GM18909 (cell line): ENCODE results near the gene MPL.
A peak's percentile ranks its signal among the peaks of the same experiment; 100 is the strongest.

Source experiments
- ATAC-seq: cut with Tn5 transposase; IDR thresholded peaks from one replicate; pipeline ENCODE4 v1.9.1; 2021; ENCODE audit warnings: mild to moderate bottlenecking; ENCODE audit not compliant: unreplicated experiment, poor library complexity

Gene MPL

GRCh38 chr1:43351421-43352350, 14.1 kb downstream of the MPL start:
- ATAC-seq, result no peak

GRCh38 chr1:43352351-43352705, 14.7 kb downstream of the MPL start:
- no peak for ATAC-seq

DNA sequence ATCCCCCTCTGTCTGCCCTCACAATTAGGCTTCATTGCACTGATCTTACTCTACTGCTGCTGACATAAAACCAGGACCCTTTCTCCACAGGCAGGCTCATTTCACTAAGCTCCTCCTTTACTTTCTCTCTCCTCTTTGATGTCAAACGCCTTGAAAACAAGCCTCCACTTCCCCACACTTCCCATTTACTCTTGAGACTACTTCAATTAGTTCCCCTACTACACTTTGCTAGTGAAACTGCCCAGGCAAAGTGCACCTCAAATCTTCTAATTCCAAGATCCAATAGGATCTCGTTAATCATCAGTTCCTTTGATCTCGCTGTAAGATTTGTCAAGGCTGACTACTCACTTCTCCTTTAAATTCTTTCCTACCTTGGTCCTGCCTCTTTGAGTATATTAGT, 15.3 kb downstream of the MPL start:
- ATAC-seq, result no peak

DNA sequence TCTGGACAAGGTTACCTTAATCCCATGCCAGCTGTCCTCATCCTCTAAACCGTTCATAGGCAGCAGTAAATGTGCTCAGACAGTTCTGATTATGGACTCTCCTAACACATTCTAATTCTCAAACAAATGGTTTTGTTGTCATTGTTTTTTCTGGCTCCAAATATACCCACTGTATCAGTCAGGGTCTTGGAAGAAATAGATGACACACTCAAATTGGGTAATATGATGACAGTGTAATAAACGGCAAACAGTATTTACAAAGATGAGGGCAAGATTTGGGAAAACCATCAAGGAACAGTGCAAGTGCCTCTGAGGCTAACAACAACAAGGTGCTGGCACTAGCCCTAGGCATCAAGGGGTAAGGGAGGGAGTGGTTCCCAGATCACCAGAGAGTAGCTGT, 16.9 kb downstream of the MPL start:
- no peak for ATAC-seq

DNA sequence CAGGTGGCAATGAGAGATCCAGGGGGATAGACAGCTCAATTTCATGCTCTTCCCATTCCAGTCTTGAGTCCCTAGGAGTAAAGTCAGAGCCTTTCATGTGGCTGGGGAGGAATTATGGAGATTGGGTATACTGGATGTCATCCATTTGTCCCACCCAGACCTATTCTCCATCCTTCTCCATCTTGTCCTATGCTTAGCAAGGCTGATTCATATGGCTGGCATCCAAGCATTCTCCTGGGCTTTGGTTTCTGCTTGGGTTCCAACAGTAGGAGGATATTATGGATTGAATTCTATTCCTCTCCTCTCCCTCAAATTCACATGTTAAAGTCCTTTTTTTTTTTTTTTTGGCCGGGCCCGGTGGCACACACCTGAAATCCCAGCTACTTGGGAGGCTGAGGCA, 17.3 kb downstream of the MPL start:
- ATAC-seq, result no peak

GRCh38 chr1:43357251-43357650, 19.6 kb downstream of the MPL start:
- no peak for ATAC-seq

- peak; percentile 13 for ATAC-seq
Observed at GRCh38 chr1:43358121-43358745, 20.6 kb downstream of the MPL start.

GRCh38 chr1:43358746-43359693, 21.4 kb downstream of the MPL start, which contains the start of gene CDC20:
Gene CDC20 (plus strand): TSS chr1:43358981. CDS start chr1:43359216, 235 bp downstream.
- peak; percentile 95 for ATAC-seq

- ATAC-seq, result no peak
Observed at GRCh38 chr1:43359696-43360095, 22.1 kb downstream of the MPL start.

DNA sequence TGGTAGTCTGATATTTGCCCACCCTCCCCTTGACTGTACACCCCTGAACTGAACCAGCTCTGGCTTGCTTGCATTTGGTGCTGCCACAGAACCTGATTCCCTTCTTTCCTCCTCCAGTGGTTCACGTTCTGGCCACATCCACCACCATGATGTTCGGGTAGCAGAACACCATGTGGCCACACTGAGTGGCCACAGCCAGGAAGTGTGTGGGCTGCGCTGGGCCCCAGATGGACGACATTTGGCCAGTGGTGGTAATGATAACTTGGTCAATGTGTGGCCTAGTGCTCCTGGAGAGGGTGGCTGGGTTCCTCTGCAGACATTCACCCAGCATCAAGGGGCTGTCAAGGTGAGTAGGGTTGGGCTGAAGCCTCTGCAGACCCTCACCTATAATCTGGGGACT, 23.0 kb downstream of the MPL start:
- ATAC-seq, result no peak

DNA sequence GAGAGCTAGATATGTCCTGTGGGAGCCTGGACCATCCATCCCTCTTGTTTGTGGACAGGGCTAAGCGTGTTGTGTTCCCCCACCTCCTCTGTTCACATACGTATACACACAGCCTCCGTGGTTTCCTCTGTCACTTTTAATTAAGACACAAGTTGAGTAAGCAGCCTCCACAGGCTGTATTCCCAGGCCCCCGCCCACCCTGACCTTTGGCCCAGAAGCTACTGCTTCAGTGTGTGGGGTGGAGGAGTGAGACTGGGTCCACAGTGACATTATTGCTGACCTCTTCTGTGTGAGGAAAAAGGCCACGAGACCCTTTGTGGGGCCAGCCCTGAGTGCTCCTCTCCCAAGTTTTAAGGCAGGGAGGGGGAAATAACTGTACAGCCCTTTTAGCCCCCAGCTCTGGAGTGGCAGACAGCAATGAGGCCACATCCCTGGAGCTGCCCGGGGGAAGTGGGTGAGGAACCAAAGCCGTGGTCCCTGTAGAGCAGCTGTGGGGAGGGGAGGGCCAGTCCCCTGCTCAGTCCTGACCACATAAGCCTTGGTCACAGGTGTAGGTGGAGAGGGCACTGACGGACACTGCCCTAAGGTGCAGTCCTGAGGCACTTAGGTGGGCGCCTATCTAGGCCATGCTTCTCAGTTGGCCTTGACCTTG, 25.8 kb downstream of the MPL start:
- ATAC-seq, result no peak

DNA sequence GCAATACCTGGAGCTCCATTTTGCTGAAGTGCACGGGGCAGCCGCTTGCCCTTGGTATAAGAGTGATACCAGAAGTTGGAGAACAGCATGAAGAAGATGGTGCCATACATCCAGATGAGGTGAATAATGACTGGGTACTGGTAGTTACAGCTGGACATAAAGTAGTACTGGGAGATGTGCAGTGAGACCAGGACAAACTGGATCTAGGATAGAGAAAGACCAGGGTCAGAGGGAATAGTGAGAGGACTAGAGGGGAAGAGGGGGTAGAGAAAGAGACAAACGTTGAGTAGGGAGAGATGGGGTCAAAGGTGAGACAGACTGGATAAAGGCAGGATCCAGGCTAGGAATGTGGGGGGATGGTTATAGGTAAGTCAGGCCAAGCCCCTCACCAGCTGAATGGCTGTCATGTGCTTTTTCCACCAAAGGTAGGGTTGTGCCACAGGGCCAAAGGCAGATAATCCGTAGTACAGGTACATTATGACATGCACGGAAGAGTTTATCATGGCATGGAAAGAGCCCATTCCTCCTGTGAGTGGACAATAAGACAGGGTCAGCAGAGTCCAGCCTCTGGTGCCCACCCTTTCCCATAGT, 26.4 kb downstream of the MPL start:
- no peak for ATAC-seq

- no peak for ATAC-seq
Observed at GRCh38 chr1:43365678-43366077, 28.1 kb downstream of the MPL start.

DNA sequence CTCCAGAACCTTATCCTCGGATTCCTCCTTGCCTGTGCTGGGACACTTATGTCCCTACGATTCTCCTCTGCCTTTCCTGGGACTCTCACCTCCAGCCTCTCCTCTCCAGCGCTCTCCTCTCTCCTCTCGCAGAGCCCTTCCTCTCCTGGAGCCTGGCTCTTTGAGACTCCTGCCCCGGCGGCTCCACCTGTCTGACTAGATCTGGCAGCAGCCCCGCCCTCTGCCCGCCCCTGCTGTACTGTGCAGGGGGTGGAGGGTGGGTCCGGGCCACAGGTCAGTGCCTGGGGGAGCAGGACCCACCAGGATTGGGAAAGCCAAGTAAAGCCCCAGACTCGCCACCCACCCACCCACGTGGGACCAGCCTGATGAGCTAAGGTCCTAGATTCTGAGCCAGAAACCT, 28.6 kb downstream of the MPL start:
- no peak for ATAC-seq

DNA sequence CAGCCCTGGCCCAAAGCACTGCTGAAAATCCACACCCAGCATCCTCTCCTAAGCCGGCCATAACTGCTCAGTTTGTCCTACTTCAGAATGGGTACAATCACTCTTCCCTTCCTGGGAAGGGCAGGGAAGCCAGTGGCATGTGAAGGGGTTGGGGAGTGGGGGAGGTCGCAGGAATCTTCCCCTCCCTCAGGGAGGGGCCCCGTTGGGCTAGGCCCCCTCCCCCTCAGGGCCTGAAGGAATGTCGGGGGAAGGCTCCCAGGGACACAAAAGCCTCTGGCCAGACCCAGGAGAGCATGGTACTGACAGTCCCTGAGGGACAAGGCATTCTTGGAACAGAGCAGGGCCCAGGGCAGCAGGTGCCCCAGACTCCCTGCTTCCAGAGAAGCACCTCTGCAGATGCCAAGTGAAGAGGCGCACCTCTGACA, 29.0 kb downstream of the MPL start:
- no peak for ATAC-seq

DNA sequence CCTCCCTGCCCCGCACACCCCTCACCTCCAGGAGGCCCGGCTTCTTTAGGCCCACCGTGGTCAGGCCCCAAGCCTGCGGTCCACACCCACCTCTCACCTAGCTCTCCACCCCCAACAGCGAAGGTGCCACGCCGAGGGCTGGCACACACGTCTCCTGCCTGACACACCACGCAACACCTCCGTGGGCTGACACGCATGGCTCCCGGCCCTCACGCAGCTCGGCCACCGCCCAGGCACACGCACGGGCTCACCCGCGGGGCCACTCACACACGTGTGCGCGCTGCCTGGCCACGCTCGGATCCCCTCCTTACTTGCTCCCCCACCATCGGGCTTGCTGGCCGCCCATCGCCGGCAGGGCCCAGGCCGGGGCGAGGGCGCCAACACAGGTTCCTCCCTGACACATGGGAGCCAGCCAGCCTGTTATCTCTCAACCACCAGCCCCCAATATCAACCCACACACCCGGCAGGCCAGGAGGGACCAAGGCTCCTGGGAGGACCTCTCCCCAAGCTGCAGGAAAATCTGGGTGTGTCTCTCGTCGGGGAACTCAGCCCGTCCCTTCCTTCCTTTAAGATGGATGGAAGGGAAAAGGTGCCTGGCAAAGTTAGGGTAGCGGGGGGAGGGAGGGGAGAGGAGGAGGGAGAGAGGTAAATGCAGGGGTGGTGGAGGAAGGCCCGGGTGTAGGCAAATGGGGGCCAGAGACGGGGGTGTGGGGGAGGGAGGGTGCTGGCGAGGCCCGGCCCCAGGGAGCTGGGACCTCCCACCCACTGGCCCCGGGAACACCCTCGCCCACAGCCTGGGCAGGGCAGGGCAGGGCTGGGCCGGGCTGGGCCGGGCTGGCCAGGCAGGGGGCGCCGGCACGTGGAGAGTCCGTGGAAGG, 29.6 kb downstream of the MPL start:
- peak; percentile 44 for ATAC-seq

DNA sequence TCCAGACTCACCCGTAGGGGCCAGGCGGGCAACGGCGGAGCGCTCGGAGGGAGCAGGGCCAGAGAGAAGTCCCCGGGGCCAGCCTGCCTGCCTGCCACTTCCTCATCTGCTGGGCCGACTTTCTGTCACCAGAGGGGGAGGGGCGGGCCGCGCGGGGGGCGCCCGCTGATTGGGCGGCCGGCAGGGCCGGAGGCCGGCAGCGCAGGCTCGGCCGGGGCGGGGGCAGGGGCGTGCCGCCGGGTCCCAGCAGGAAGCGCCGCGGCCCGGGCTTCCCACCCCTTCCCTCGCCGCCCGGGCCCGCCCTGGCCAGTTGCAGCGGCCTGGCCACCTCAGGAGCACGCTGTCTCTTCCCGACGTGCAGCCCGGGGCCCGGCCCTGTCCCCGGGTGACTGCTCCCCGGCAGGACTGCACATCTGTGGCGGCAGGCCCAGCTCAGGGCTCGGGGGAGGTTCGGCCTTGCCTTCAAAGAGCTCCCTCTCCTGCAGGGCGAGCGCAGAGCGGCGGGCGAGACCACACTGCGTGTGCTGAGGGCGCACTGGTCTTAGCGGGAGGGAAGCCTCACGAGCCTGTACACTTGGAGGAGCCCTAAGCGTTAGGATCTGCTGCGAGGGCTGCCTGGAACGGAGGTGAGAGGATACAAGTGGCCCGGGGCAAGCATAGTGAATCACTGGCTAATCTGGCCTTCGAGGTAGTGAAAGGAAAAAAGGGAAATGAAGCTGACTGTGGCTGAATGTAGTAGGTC, 30.5 kb downstream of the MPL start, which contains the start of gene ELOVL1:
ELOVL1 (minus strand) TSS at position 108 of the 742 bp plus-strand sequence. CDS start 2,402 bp downstream, outside the sequence.
- peak; percentile 75 for ATAC-seq

GRCh38 chr1:43368646-43369020, 31.0 kb downstream of the MPL start:
- ATAC-seq, result peak; percentile 2
